ENCODE measurements around the gene WDFY1. TPM values are rescaled to one million over a fixed set of nuclear protein-coding genes. Genes with fewer than 3 reads are reported as not detected.
A peak's percentile ranks its signal among the peaks of the same experiment; 100 is the strongest.

The WDFY1 gene
- total and polyA plus RNA-seq, 8 donors, result 5.5 to 25.9 (median 14.9) TPM

DNA sequence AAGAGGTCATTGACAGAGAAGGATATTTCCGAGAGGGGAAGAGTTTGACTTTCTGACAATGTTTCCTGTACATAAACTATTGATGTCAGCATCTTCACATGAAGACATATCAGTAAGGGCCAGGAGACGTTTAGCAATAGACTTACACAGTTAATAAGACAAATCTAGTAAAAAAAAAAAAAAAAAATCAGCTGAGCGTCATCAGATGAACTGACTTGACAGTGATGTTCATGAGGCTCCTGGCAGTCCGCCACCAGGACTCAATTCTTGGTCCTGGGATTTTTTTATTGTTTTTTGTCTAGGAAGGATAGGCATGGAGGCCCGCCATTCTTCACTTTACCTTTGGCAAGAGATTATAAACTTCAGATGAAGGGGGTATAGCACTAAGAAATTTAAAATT, 26.6 kb upstream of the WDFY1 start:
- intact Hi-C loops (cut with DNase I), result loop anchor here in 1 of 3 donors (5.0 kb wide), 1 partner anchor 311 kb away; no protein-coding TSS in a partner anchor
- FAIRE-seq, result no peak
- no peaks in the 10 kb centered on the region for H3K9me3 ChIP-seq
- peaks cover 0 to 10% (median 0%) of the 10 kb centered on the region in 3 donors for H3K36me3 ChIP-seq
- 85 to 88% methylated on average over 5 of the region's 5 CpGs for WGBS, 2 donors
- H3K27me3 ChIP-seq, result no peaks in the 10 kb centered on the region
- H3K4me3 ChIP-seq, result no peak overlapping the region
- DNase-seq, result no peak
- no peak overlapping the region for H3K27ac ChIP-seq
- no peaks in the 10 kb centered on the region for H3K4me1 ChIP-seq
- no peak for TF ChIP-seq CTCF (IDR thresholded peaks at IDR 0.05)
- ATAC-seq, result no peak

GRCh38 chr2:223970343-223971128, 25.4 kb upstream of the WDFY1 start:
- H3K4me3 ChIP-seq, result no peak overlapping the region
- no peaks in the 10 kb centered on the region for H3K9me3 ChIP-seq
- H3K27ac ChIP-seq, result no peak overlapping the region
- H3K27me3 ChIP-seq, result no peaks in the 10 kb centered on the region
- TF ChIP-seq CTCF (IDR thresholded peaks at IDR 0.05), result peak; percentile 68 to 88 (median 83)
- 63 to 66% methylated on average over 8 of the region's 8 CpGs for WGBS, 2 donors
- H3K36me3 ChIP-seq, result peaks cover 0 to 15% (median 0%) of the 10 kb centered on the region in 3 donors
- H3K4me1 ChIP-seq, result no peaks in the 10 kb centered on the region
- FAIRE-seq, result peak; percentile 84
- intact Hi-C loops (cut with DNase I), result loop anchor here in 1 of 3 donors (5.0 kb wide), 1 partner anchor 312 kb away; no protein-coding TSS in a partner anchor
- ATAC-seq, result peak; percentile 50 to 92 (median 83)
- DNase-seq, result peak in 2 of 6 donors; percentile 13 to 53

DNA sequence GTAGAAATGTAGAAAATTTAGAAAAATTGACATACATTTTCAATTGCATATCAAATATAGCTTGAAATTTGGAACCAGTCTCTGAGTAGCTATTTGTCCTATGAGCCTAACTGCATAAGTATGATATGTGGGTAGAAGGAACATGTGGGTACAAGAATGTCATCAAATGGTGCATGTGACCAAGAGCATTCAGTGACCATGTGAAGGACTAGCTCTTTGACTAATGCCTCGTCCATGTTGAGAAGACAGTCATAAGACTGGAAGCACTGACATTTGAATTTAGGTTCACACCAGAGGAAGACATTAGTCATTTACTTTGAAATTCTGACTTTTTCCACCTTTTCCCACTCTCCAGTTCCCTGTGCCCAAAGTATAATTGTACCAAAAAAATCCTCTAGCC, 24.7 kb upstream of the WDFY1 start:
- DNase-seq, result no peak
- no peaks in the 10 kb centered on the region for H3K4me1 ChIP-seq
- no peak for ATAC-seq
- H3K27ac ChIP-seq, result no peak overlapping the region
- no peak for TF ChIP-seq CTCF (IDR thresholded peaks at IDR 0.05)
- H3K27me3 ChIP-seq, result no peaks in the 10 kb centered on the region
- H3K36me3 ChIP-seq, result peaks cover 0 to 15% (median 0%) of the 10 kb centered on the region in 3 donors
- intact Hi-C loops (cut with DNase I), result loop anchor here in 1 of 3 donors (5.0 kb wide), 1 partner anchor 312 kb away; no protein-coding TSS in a partner anchor
- H3K4me3 ChIP-seq, result no peak overlapping the region
- no peak for FAIRE-seq
- H3K9me3 ChIP-seq, result no peaks in the 10 kb centered on the region
- WGBS, 2 donors, result 74 to 93% methylated on average over 1 of the region's 1 CpG

- WGBS, 2 donors, result 23 to 30% methylated on average over 2 to 3 of the region's 3 CpGs
- ATAC-seq (no peak), FAIRE-seq (no peak)
Measured at GRCh38 chr2:223969315-223969714, 24.2 kb upstream of the WDFY1 start.

More at GRCh38 chr2:223969315-223969714, 24.2 kb upstream of the WDFY1 start:
- H3K27me3 ChIP-seq, result no peaks in the 10 kb centered on the region
- H3K27ac ChIP-seq, result no peak overlapping the region
- H3K4me1 ChIP-seq, result peaks cover 0 to under 1% (median 0%) of the 10 kb centered on the region in 3 donors
- no peaks in the 10 kb centered on the region for H3K9me3 ChIP-seq
- peaks cover 0 to 18% (median 0%) of the 10 kb centered on the region in 3 donors for H3K36me3 ChIP-seq
- no peak overlapping the region for H3K4me3 ChIP-seq
- TF ChIP-seq CTCF (IDR thresholded peaks at IDR 0.05), result no peak
- DNase-seq, result no peak
- intact Hi-C loops (cut with DNase I), result no loop called here
